GM21367 (cell line): Measurements from ENCODE around the gene SLC2A8.

Source experiments
- ATAC-seq: cut with Tn5 transposase; IDR thresholded peaks from one replicate; pipeline ENCODE4 v1.9.1; 2021; ENCODE audit not compliant: unreplicated experiment

The SLC2A8 gene

DNA sequence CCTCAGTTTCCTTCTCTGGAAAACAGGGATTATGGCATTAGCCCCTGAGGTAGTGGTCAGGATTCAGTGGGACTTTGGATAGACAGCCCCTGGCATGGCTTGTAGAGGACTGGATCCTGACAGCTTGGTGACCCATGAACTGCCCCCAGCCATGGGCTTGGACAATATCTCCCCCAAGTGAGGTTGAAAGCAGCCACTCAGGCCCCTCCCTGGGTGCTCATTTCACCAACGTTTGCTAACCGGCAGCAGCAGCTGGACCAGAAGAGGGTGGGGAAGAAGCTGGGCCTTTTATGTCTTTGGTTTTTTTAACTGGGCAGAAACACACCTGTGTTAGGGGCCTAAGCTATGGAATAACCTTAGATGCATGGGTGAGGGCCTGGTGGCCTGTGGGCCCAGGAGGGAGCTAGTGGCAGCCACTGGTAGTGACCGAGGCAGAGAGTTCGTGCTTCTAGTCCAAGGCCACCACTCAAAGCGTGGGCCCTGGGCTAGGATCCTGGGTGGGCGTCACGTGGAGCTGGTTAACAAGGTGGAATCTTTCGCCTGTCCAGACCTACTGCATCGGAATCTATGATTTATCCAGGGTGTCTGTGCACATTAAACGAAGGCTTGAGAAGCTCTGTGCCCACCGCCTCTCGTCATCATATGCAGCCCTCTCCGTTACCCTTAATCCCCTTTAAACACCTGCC, 1.9 kb downstream of the SLC2A8 start:
- ATAC-seq = no peak

GRCh38 chr9:127399736-127400269, 2.8 kb downstream of the SLC2A8 start:
- ATAC-seq = no peak

DNA sequence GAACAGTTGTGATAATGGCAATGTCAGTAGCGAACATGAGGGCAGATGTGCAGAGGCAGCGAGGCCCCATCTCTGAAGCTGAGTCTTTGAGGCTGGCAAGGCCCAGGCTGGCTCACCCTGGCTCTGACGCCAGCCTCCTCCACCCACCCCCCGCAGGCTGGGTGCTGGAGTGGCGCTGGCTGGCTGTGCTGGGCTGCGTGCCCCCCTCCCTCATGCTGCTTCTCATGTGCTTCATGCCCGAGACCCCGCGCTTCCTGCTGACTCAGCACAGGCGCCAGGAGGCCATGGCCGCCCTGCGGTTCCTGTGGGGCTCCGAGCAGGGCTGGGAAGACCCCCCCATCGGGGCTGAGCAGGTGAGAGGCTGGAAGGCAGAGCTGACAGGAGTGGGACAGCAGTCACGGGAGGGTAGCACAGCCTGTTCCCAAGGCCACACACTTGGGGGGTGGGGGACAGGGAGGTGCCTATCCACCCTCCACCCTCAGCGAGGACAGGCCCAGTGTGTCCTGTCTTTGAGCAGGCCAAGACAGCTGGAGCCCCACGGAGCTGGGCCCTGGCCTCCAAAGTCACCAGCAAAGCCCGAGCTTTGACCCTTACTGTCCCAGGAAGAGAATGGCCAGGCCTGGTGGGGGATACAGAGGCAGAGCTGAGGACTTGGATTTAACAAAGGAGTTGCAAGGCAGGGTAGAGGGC, 5.6 kb downstream of the SLC2A8 start:
- ATAC-seq = no peak

- no peak for ATAC-seq
Measured at GRCh38 chr9:127403507-127404192, 6.7 kb downstream of the SLC2A8 start.

- no peak for ATAC-seq
Measured at GRCh38 chr9:127404631-127405030, 7.7 kb downstream of the SLC2A8 start.

- no peak for ATAC-seq
Measured at GRCh38 chr9:127405344-127406125, 8.6 kb downstream of the SLC2A8 start.

DNA sequence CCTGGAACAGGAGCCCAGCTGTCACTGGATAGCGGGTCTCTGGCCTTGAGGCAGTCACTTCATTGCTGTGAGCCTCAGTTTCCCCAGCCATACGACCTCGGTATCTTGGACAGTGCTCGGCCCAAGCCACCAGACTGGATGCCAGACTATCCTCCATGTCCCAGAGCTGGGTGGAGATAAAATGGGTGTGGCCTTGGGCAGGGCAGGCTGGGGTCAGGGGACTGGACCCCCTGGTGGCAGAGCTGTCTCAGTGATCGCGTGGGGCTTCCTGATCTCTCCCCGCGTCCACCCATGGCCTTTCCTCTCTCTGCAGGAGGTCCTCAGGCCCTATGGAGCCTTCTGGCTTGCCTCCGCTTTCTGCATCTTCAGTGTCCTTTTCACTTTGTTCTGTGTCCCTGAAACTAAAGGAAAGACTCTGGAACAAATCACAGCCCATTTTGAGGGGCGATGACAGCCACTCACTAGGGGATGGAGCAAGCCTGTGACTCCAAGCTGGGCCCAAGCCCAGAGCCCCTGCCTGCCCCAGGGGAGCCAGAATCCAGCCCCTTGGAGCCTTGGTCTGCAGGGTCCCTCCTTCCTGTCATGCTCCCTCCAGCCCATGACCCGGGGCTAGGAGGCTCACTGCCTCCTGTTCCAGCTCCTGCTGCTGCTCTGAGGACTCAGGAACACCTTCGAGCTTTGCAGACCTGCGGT, 10.0 kb downstream of the SLC2A8 start:
- ATAC-seq = no peak

DNA sequence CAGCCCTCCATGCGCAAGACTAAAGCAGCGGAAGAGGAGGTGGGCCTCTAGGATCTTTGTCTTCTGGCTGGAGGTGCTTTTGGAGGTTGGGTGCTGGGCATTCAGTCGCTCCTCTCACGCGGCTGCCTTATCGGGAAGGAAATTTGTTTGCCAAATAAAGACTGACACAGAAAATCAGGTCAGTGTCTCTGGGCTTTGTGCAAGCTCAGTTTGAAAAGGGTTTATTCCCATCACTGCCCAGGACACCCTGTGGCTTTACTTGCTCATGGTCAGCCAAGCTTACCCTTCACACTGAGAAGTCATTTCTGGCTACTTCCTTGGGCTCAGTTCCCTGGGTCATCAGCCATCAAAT, 10.5 kb downstream of the SLC2A8 start:
- ATAC-seq = no peak

DNA sequence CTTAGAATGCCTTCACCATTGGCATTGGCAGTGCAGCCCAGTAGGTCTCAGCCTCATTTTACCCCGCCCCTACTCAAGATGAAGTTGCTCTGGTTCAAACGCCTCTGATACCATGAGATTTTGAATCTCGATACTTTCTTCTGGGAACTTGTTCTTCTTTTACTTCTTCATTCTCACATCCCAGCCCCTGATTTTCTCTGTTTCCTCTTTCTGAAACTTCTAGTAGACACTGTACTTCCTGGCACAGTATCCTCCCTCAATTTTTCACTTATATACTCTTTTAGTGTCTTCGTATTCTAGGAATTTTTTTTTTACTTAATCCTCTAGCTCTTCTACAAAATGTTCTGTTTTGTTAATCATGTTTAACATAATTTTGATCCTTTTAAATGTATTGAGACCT, 14.2 kb downstream of the SLC2A8 start:
- ATAC-seq = no peak

DNA sequence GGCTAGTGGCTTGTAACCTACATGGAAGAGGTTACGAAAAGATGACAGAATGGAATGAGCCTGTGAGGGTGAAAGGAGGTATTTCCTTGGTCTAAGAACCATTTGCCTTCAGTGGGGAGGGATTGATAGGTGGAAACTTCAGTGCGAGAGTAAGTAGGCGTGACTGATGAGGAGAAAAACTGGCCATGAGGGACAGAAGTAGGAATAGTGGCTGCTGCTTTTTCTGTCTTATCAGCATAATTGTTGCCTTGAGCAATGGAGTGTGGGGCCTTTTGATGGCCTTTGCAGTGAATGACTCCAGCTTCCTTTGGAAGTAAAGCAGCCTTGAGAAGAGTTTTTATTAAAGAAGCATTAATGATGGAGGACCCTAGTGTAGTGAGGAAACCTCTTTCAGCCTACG, 18.2 kb downstream of the SLC2A8 start:
- no peak for ATAC-seq

- ATAC-seq = no peak
Measured at GRCh38 chr9:127415657-127416056, 18.7 kb downstream of the SLC2A8 start.

DNA sequence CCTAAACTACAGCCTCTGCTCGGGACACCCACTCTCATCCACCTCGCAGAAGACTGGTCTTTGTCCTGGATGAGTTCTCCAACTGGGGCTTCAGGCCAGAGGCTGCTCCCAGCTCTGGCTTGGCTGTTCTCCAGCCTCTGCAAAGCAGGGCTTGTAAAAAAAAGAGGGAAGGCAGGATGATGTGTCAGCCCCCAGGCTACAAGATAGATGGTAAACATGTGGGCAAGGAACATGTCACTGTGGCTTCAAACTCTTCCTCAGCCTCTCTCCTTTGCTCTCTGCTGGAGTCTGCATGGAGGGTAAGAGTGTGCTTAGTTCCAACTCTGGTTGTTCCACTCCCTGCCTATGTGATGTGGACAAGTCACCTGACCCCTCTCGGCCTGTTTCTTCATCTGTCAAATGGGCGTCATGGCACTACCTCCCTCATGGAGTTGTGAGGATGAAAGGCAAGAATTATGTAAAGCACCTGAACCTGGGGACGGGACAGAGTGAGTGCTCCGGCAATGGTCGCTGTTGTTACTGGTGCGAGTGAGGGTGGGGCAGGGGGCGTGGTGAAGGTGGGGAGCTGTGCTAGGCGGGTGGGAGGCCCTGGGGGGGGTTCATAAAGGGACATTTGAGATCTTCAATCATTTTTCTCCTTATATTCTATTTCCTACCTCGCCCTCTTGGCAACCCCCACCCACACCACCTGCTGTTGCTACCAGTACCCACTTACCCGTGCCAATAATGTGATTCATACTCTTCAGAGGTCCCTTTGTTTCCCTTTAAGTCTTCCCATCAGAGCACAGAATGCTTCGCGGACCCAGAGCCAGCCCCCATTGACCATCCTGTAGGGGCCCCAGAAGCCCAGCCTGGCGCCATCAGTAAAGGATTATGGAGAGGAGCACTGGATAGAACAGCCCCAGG, 20.4 kb downstream of the SLC2A8 start:
- no peak for ATAC-seq

DNA sequence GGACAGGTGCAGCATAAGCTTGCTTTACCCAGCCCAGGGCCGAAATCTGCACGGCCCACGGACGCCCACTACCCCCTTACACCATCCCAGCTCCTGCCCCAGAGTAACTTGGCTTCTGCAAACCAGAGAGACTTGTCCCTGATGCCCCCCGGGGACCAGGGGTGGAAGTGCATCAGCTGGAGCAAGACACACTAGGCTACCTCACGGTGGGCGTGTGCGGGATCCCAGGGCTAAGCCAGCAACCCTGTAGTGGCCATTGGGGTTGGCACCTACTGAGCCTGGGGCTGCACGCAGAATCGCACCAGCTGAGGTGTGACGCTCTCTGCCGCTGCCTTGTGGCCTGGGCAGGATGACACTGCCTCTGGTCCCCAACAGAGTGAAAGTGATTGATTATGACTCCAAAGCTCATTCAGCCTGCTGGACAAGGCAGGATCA, 21.1 kb downstream of the SLC2A8 start:
- no peak for ATAC-seq

GRCh38 chr9:127419348-127419747, 22.4 kb downstream of the SLC2A8 start:
- no peak for ATAC-seq

GRCh38 chr9:127421057-127421456, 24.1 kb downstream of the SLC2A8 start:
- no peak for ATAC-seq

DNA sequence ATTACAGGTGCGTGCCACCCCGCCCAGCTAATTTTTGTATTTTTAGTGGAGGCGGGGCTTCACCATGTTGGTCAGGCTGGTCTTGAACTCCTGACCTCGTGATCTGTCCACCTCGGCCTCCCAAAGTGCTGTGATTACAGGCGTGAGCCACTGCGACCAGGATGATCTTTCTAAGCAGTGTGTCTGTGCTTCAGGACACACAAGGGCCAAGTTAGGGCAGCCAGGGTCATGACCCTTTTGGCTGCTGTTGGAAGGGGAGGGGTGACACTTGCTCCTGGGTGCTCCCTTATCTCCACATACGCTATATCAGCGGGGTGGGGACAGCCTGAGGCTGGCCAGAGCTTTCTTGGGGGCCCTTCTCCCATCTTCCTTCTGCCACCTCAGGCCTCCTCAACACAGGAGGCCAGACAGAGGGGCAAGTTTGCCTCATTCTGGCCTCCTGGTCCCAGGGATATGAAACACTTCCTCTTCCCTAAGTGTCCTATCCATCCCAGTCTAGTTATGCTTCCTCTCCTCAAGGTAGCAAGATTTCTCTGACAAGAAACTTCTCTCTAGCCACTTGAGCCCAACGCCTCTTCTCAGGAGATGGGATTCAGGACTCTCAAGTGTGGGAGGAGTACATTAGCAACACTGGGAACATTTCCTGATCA, 25.3 kb downstream of the SLC2A8 start:
- no peak for ATAC-seq

DNA sequence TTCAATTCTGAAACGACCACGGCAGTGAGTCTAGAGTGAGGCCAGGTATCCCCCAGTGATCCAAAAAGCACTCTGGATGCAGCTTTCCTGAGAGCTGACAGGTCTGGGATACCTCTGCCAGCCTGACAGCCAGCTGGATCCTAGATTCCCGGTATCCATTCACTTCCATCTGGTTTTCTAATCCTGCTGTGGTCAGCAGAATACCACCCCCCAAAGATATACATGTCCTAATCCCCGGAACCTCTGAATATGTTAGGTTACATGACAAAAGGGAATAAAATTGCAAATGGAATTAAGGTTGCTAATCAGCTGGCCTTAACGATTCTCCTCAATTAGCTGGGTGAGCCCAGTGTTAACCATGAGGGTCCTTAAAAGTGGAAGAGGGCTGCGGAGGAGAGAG, 25.8 kb downstream of the SLC2A8 start:
- ATAC-seq = no peak

- no peak for ATAC-seq
Measured at GRCh38 chr9:127423476-127423933, 26.5 kb downstream of the SLC2A8 start.
